ENCODE results near the gene IFT52.

IFT52 gene

DNA sequence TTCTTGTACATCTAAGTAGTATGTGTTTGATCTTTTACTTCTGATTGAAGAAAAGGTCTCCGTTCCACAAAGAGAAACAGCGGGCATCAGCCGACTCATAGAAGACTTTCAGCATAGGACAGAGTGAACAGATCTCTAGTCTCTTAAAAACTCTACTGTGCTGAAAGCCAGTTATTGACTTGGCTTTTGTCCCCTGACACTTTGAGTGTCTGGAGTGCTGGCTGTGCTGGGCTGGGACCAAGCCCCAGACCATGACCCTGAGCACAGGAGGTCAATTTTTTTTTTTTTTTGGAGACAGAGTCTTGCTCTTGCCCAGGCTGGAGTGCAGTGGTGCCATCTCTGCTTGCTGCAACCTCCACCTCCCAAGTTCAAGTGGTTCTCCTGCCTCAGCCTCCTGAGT is 104.0 kb downstream of the IFT52 start:
- no peak for DNase-seq

- DNase-seq = no peak
Measured at GRCh38 chr20:43695571-43695970, 104.8 kb downstream of the IFT52 start.

All from NCI-H524 (cell line).